IPS-18a (cell line): ENCODE data around the gene OR2D2.

Source experiments
- H3K27ac ChIP-seq: one replicate; pipeline ENCODE4 v1.5.1; 2013; ENCODE audit warnings: low read length
- H3K27me3 ChIP-seq: one replicate; pipeline ENCODE4 v1.6.1; 2013; ENCODE audit warnings: mild to moderate bottlenecking, low read length; ENCODE audit not compliant: control insufficient read depth, insufficient read depth
- H3K36me3 ChIP-seq: one replicate; pipeline ENCODE4 v1.6.1; 2013; ENCODE audit warnings: low read depth, low read length; ENCODE audit not compliant: control insufficient read depth
- H3K4me1 ChIP-seq: one replicate; pipeline ENCODE4 v1.6.1; 2013; ENCODE audit warnings: low read depth, low read length; ENCODE audit not compliant: control insufficient read depth
- H3K4me3 ChIP-seq: one replicate; pipeline ENCODE4 v1.5.1; 2013; ENCODE audit warnings: low read length
- H3K9ac ChIP-seq: one replicate; pipeline ENCODE4 v1.6.1; 2013; ENCODE audit warnings: mild to moderate bottlenecking, low read length, moderate library complexity
- H3K9me3 ChIP-seq: one replicate; pipeline ENCODE4 v1.6.1; 2013; ENCODE audit warnings: low read depth, low read length; ENCODE audit not compliant: control insufficient read depth

Gene OR2D2

GRCh38 chr11:6843670-6844069 is 48.6 kb downstream of the OR2D2 start:
- H3K4me3 ChIP-seq = no peak overlapping the region
- H3K36me3 ChIP-seq = no peaks in the 10 kb centered on the region
- H3K9ac ChIP-seq = no peak overlapping the region
- no peaks in the 10 kb centered on the region for H3K9me3 ChIP-seq
- no peak overlapping the region for H3K27ac ChIP-seq
- no peaks in the 10 kb centered on the region for H3K27me3 ChIP-seq
- H3K4me1 ChIP-seq = no peaks in the 10 kb centered on the region

- H3K9me3 ChIP-seq = no peaks in the 10 kb centered on the region
- H3K36me3 ChIP-seq = no peaks in the 10 kb centered on the region
- H3K27ac ChIP-seq = no peak overlapping the region
- no peaks in the 10 kb centered on the region for H3K4me1 ChIP-seq
- H3K9ac ChIP-seq = no peak overlapping the region
- H3K27me3 ChIP-seq = no peaks in the 10 kb centered on the region
- H3K4me3 ChIP-seq = no peak overlapping the region
Measured at GRCh38 chr11:6841694-6842093, 50.6 kb downstream of the OR2D2 start.
